BE2C (cell line): ENCODE data around the gene WDR7.

ENCODE experiments used
- DNase-seq: peaks from one replicate; pipeline ENCODE4 v3.0.0-alpha.2; 2020
- H3K27me3 ChIP-seq: fragments of 250-450 bp; sonication (Bioruptor Pico); 2 replicates; pipeline ENCODE4 v1.5.1; 2020; ENCODE audit warnings: mild to moderate bottlenecking
- H3K36me3 ChIP-seq: fragments of 250-450 bp; sonication (Bioruptor Pico); 2 replicates; pipeline ENCODE4 v1.5.1; 2020; ENCODE audit warnings: mild to moderate bottlenecking
- H3K4me1 ChIP-seq: fragments of 250-450 bp; sonication (Bioruptor Pico); 2 replicates; pipeline ENCODE4 v1.5.1; 2020
- H3K4me3 ChIP-seq: 2 replicates; pipeline ENCODE4 v1.5.1; 2011; ENCODE audit warnings: low read depth, low read length
- H3K9me3 ChIP-seq: fragments of 250-450 bp; sonication (Bioruptor Pico); 2 replicates; pipeline ENCODE4 v1.5.1; 2020
- TF ChIP-seq, protein P1 (sequence below): IDR thresholded peaks from 2 replicates; pipeline ENCODE4 v1.5.1; 2012; ENCODE audit warnings: mild to moderate bottlenecking, low read depth, low read length

WDR7 gene

DNA sequence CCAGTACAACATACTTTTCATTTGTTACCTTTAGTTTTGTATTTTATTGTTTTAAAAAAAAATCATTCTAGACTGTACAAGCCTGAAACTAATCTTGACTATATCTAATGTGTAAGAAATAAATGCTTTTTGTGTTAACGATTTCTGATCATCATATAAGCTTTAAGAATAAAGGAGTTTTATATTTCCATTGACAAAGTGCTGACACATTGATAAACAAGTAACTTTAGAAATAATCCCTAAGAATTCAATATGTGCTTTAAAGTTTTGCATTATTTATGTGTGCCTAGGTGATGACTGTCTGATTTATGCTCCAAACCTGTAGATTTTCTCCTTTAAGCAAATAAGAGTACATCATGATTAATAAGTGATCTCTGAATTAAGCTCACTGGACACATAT, 248.5 kb downstream of the WDR7 start:
- H3K27me3 ChIP-seq: no peaks in the 10 kb centered on the region
- no peak for DNase-seq
- no peak overlapping the region for H3K4me3 ChIP-seq
- TF ChIP-seq, protein P1, sequence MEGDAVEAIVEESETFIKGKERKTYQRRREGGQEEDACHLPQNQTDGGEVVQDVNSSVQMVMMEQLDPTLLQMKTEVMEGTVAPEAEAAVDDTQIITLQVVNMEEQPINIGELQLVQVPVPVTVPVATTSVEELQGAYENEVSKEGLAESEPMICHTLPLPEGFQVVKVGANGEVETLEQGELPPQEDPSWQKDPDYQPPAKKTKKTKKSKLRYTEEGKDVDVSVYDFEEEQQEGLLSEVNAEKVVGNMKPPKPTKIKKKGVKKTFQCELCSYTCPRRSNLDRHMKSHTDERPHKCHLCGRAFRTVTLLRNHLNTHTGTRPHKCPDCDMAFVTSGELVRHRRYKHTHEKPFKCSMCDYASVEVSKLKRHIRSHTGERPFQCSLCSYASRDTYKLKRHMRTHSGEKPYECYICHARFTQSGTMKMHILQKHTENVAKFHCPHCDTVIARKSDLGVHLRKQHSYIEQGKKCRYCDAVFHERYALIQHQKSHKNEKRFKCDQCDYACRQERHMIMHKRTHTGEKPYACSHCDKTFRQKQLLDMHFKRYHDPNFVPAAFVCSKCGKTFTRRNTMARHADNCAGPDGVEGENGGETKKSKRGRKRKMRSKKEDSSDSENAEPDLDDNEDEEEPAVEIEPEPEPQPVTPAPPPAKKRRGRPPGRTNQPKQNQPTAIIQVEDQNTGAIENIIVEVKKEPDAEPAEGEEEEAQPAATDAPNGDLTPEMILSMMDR: no peak
- no peaks in the 10 kb centered on the region for H3K4me1 ChIP-seq
- no peaks in the 10 kb centered on the region for H3K36me3 ChIP-seq
- no peaks in the 10 kb centered on the region for H3K9me3 ChIP-seq

GRCh38 chr18:56900195-56901094, 249.3 kb downstream of the WDR7 start:
- no peaks in the 10 kb centered on the region for H3K4me1 ChIP-seq
- DNase-seq: no peak
- no peak overlapping the region for H3K4me3 ChIP-seq
- H3K27me3 ChIP-seq: no peaks in the 10 kb centered on the region
- H3K36me3 ChIP-seq: no peaks in the 10 kb centered on the region
- TF ChIP-seq, protein P1: no peak
- no peaks in the 10 kb centered on the region for H3K9me3 ChIP-seq

- H3K36me3 ChIP-seq: no peaks in the 10 kb centered on the region
- no peak overlapping the region for H3K4me3 ChIP-seq
- TF ChIP-seq, protein P1: no peak
- no peak for DNase-seq
- no peaks in the 10 kb centered on the region for H3K4me1 ChIP-seq
- no peaks in the 10 kb centered on the region for H3K27me3 ChIP-seq
- H3K9me3 ChIP-seq: no peaks in the 10 kb centered on the region
These were observed 250.8 kb downstream of the WDR7 start for GRCh38 chr18:56901919-56902318.

DNA sequence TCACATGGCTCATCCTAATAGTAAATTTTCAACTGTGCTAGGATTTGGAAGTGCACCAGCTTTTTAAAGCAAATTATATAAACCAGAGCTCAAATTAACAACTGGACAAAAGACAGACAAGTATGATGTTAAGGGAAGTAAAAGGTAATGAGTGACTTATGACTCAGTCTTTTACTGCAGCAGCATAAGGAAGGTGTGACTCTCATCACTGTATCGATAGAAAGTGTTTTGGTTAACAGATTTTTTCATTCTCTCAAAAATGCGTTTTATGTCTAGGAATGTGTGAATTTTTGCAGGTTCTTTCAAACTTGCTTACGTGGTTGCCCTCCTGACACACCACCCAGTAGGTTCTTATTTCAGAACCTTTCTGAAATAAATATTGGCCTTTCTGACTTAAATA, 251.5 kb downstream of the WDR7 start:
- no peaks in the 10 kb centered on the region for H3K36me3 ChIP-seq
- no peak for DNase-seq
- no peaks in the 10 kb centered on the region for H3K27me3 ChIP-seq
- H3K4me3 ChIP-seq: no peak overlapping the region
- TF ChIP-seq, protein P1: no peak
- H3K9me3 ChIP-seq: no peaks in the 10 kb centered on the region
- H3K4me1 ChIP-seq: no peaks in the 10 kb centered on the region

DNA sequence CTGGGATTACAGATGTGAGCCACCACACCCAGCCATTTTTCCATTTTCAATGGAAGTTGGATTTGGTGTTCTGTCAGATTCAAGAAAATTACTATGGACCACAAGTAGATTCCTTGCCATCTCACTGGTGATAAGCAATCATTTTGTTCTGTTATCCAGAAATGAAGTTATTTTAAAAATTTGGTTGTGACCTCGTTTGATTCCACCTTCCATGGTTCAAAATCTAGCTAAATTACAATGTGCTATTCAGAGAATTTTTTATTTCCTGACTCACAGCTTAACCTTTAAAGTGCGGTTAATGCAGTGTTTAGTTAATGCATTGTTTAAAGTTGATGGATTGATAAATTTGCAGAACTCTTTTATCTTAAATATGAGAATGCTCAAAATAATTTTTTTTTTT, 252.5 kb downstream of the WDR7 start:
- Histone ChIP-seq H3K9me3 (no peaks in the 10 kb centered on the region), H3K27me3 (no peaks in the 10 kb centered on the region), H3K36me3 (no peaks in the 10 kb centered on the region), H3K4me3 (no peak overlapping the region), H3K4me1 (no peaks in the 10 kb centered on the region)
- DNase-seq: no peak
- TF ChIP-seq, protein P1: no peak

DNA sequence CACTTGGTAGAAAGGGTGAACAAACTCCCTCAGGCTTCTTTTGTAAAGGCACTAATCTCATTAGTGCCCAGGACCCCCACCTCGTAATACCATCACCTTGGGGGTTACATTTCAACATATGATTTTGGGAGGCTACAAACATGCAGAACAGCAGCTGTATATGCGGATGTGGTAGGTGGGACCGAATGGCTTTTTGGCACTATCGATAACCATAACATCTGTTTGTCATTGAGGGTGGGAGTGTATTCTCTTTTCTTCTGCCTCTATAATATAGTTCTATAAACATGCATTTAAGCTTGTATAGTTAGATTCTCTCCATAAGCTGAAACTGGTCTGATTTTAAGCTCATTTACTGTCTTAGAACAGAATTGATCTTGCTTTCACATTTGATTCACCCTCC, 256.6 kb downstream of the WDR7 start:
- no peaks in the 10 kb centered on the region for H3K9me3 ChIP-seq
- no peak overlapping the region for H3K4me3 ChIP-seq
- no peaks in the 10 kb centered on the region for H3K4me1 ChIP-seq
- H3K27me3 ChIP-seq: no peaks in the 10 kb centered on the region
- H3K36me3 ChIP-seq: no peaks in the 10 kb centered on the region
- DNase-seq: no peak
- TF ChIP-seq, protein P1: no peak
